ENCODE data around the gene A2M. TPM values are rescaled to one million over a fixed set of nuclear protein-coding genes. Genes with fewer than 3 reads are reported as not detected.

A2M gene
- total and polyA plus RNA-seq, 2 donors (not counting 3 experiments of a cell fraction or from before 2014, with no cell fraction given), result 11.5 to 16.9 TPM

DNA sequence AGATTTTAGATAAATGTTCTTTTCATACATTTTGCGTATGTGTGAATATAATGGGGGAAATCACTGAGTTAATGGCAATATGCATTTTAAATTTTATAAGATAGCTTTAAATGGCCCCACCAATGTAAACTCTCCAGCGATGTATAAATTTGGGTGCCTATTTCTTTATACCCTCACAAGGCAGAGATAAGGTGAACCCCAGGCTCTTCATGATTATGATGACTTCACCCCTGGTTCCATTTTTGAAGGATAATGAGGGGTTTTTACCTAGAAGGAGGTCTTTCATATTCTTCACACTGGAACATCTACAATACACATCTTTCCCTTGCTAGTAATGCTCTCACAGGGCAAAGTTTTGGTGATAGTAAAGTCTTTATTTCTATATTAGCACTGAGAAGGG is 91.2 kb downstream of the A2M start:
- H3K27me3 ChIP-seq (ENCODE audit: control insufficient read depth in 2 of 2, insufficient read depth in 2 of 2, low read length in 2 of 2), result no peaks in the 10 kb centered on the region
- no peak overlapping the region for H3K27ac ChIP-seq (ENCODE audit: insufficient read depth, low read depth, low read length)
- no peak for DNase-seq (ENCODE audit: low read depth, low spot score)
- intact Hi-C loops (cut with micrococcal nuclease), result no loop called here
- no peaks in the 10 kb centered on the region for H3K9me1 ChIP-seq (replicated peaks; ENCODE audit: control insufficient read depth, extremely low read depth, insufficient read depth, low read length)
- no peaks in the 10 kb centered on the region for H3K36me3 ChIP-seq (ENCODE audit: control insufficient read depth in 2 of 2, extremely low read depth in 1 of 2, insufficient read depth in 2 of 2, low read length in 2 of 2)
- H2AFZ ChIP-seq (ENCODE audit: low read depth, low read length), result no peak overlapping the region
- H3K4me1 ChIP-seq (ENCODE audit: control insufficient read depth, extremely low read depth, insufficient read depth, low read length), result no peaks in the 10 kb centered on the region
- FAIRE-seq, result no peak
- CTCF ChIA-PET, result interaction anchor here (1.0 kb wide), 1 partner anchor 32 kb away, joined by 3 read pairs; no protein-coding TSS in a partner anchor
- dilution Hi-C loops (cut with MboI; ENCODE audit: extremely low pct_ligation_motif_present, low sequenced_read_pairs), result no loop called here
- no peak overlapping the region for H3K4me2 ChIP-seq (ENCODE audit: insufficient read depth, low read length)
- no TSS peak for BruUV-seq (replicated peaks)
- POLR2A ChIA-PET, result no interaction called here
- H3K9me3 ChIP-seq (replicated peaks; ENCODE audit: control insufficient read depth, insufficient read depth, low read length), result no peaks in the 10 kb centered on the region
- no peak overlapping the region for H3K9ac ChIP-seq (replicated peaks; ENCODE audit: extremely low read depth, insufficient read depth, low read length)
- H3K79me2 ChIP-seq (ENCODE audit: control insufficient read depth, insufficient read depth, low read length), result no peaks in the 10 kb centered on the region
- H3K4me3 ChIP-seq (replicated peaks in 1 of 3; ENCODE audit: insufficient read depth in 1 of 3, low read depth in 1 of 3, low read length in 3 of 3), result no peak overlapping the region
- no peaks in the 10 kb centered on the region for H4K20me1 ChIP-seq (replicated peaks; ENCODE audit: control insufficient read depth, extremely low read depth, insufficient read depth, low read length)
- TF ChIP-seq, protein P1, sequence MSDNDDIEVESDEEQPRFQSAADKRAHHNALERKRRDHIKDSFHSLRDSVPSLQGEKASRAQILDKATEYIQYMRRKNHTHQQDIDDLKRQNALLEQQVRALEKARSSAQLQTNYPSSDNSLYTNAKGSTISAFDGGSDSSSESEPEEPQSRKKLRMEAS (IDR thresholded peaks at IDR 0.05; ENCODE audit: insufficient read depth, insufficient read length), result no peak
- TF ChIP-seq JUN (IDR thresholded peaks at IDR 0.05; ENCODE audit: borderline replicate concordance, insufficient read depth, insufficient read length, low read depth) (no peak), GATA2 (IDR thresholded peaks at IDR 0.05; ENCODE audit: insufficient read depth, insufficient read length, low read depth, low read length) (no peak), MYC (IDR thresholded peaks at IDR 0.05; ENCODE audit: low read depth, low read length) (no peak), EZH2 (IDR thresholded peaks at IDR 0.05; ENCODE audit: borderline replicate concordance, low read depth, low read length, severe bottlenecking) (no peak), POLR2AphosphoS5 (IDR thresholded peaks at IDR 0.05; ENCODE audit: insufficient read depth, low read depth, low read length) (no peak)

DNA sequence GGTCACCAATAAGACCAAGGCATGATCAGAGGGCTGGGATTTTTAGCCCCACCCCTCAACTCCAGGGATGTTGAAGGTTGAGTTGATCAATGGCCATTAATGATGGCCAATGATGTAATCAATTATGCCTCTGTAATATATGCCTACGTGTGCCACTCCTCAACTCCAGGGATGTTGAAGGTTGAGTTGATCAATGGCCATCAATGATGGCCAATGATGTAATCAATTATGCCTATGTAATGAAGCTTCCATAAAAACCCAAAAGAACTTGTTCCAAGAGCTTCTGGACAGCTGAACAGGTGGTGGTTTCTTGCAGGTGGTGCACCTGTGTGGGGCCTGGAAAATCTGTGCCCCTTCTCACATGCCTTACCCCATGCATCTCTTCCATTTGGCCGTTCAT is 93.1 kb downstream of the A2M start:
- CTCF ChIA-PET, result no interaction called here
- intact Hi-C loops (cut with micrococcal nuclease) (no loop called here), dilution Hi-C loops (cut with MboI; ENCODE audit: extremely low pct_ligation_motif_present, low sequenced_read_pairs) (no loop called here)

More for the DNA sequence above, 93.1 kb downstream of the A2M start:
- H4K20me1 ChIP-seq (replicated peaks; ENCODE audit: control insufficient read depth, extremely low read depth, insufficient read depth, low read length), result no peaks in the 10 kb centered on the region
- POLR2A ChIA-PET, result no interaction called here
- H3K36me3 ChIP-seq (ENCODE audit: control insufficient read depth in 2 of 2, extremely low read depth in 1 of 2, insufficient read depth in 2 of 2, low read length in 2 of 2), result no peaks in the 10 kb centered on the region
- no TSS peak for BruUV-seq (replicated peaks)
- TF ChIP-seq POLR2AphosphoS5 (IDR thresholded peaks at IDR 0.05; ENCODE audit: insufficient read depth, low read depth, low read length) (no peak), EZH2 (IDR thresholded peaks at IDR 0.05; ENCODE audit: borderline replicate concordance, low read depth, low read length, severe bottlenecking) (no peak), MYC (IDR thresholded peaks at IDR 0.05; ENCODE audit: low read depth, low read length) (no peak), POLR2A (IDR thresholded peaks at IDR 0.05; ENCODE audit: low read depth, low read length) (no peak), JUN (IDR thresholded peaks at IDR 0.05; ENCODE audit: borderline replicate concordance, insufficient read depth, insufficient read length, low read depth) (no peak), FOS (IDR thresholded peaks at IDR 0.05; ENCODE audit: borderline replicate concordance, insufficient read depth, low read length) (no peak), GATA2 (IDR thresholded peaks at IDR 0.05; ENCODE audit: insufficient read depth, insufficient read length, low read depth, low read length) (no peak)
- TF ChIP-seq, protein P2, sequence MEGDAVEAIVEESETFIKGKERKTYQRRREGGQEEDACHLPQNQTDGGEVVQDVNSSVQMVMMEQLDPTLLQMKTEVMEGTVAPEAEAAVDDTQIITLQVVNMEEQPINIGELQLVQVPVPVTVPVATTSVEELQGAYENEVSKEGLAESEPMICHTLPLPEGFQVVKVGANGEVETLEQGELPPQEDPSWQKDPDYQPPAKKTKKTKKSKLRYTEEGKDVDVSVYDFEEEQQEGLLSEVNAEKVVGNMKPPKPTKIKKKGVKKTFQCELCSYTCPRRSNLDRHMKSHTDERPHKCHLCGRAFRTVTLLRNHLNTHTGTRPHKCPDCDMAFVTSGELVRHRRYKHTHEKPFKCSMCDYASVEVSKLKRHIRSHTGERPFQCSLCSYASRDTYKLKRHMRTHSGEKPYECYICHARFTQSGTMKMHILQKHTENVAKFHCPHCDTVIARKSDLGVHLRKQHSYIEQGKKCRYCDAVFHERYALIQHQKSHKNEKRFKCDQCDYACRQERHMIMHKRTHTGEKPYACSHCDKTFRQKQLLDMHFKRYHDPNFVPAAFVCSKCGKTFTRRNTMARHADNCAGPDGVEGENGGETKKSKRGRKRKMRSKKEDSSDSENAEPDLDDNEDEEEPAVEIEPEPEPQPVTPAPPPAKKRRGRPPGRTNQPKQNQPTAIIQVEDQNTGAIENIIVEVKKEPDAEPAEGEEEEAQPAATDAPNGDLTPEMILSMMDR (IDR thresholded peaks at IDR 0.05; ENCODE audit: extremely low read depth in 1 of 2, insufficient read depth in 1 of 2, low read depth in 1 of 2, low read length in 2 of 2), result no peak
- TF ChIP-seq, protein P1 (IDR thresholded peaks at IDR 0.05; ENCODE audit: insufficient read depth, insufficient read length), result no peak
- H3K27ac ChIP-seq (ENCODE audit: insufficient read depth, low read depth, low read length), result no peak overlapping the region
- FAIRE-seq (no peak), DNase-seq (ENCODE audit: low read depth, low spot score) (no peak)
- H3K9me3 ChIP-seq (replicated peaks; ENCODE audit: control insufficient read depth, insufficient read depth, low read length), result no peaks in the 10 kb centered on the region
- H3K27me3 ChIP-seq (ENCODE audit: control insufficient read depth in 2 of 2, insufficient read depth in 2 of 2, low read length in 2 of 2), result no peaks in the 10 kb centered on the region
- H3K4me1 ChIP-seq (ENCODE audit: control insufficient read depth, extremely low read depth, insufficient read depth, low read length), result no peaks in the 10 kb centered on the region
- H3K4me2 ChIP-seq (ENCODE audit: insufficient read depth, low read length), result no peak overlapping the region
- H3K4me3 ChIP-seq (replicated peaks in 1 of 3; ENCODE audit: insufficient read depth in 1 of 3, low read depth in 1 of 3, low read length in 3 of 3), result no peak overlapping the region
- no peaks in the 10 kb centered on the region for H3K79me2 ChIP-seq (ENCODE audit: control insufficient read depth, insufficient read depth, low read length)
- no peak overlapping the region for H3K9ac ChIP-seq (replicated peaks; ENCODE audit: extremely low read depth, insufficient read depth, low read length)
- H3K9me1 ChIP-seq (replicated peaks; ENCODE audit: control insufficient read depth, extremely low read depth, insufficient read depth, low read length), result no peaks in the 10 kb centered on the region
- H2AFZ ChIP-seq (ENCODE audit: low read depth, low read length), result no peak overlapping the region
